ENCODE results near the gene CTDSPL.
"Not testable (repeated sequence)": the region's sequence is repeated elsewhere in the genome, so short reads cannot be mapped to it uniquely, and the experiment has no call there.

Gene CTDSPL

GRCh38 chr3:37967260-37967881 lies 105.7 kb downstream of the CTDSPL start:
- peak; percentile 77 for DNase-seq (ENCODE audit: low read depth, low spot score)

- no peak for DNase-seq (ENCODE audit: low read depth, low spot score)
Measured at GRCh38 chr3:37968199-37968598, 106.5 kb downstream of the CTDSPL start.

GRCh38 chr3:37968813-37969595 lies 107.3 kb downstream of the CTDSPL start:
- DNase-seq (ENCODE audit: low read depth, low spot score): no peak

GRCh38 chr3:37969596-37970100 lies 108.0 kb downstream of the CTDSPL start:
- no peak for DNase-seq (ENCODE audit: low read depth, low spot score)

GRCh38 chr3:37970802-37971201 lies 109.1 kb downstream of the CTDSPL start:
- no peak for DNase-seq (ENCODE audit: low read depth, low spot score)

GRCh38 chr3:37971467-37971866 lies 109.8 kb downstream of the CTDSPL start:
- DNase-seq (ENCODE audit: low read depth, low spot score): no peak

- not testable (repeated sequence) for DNase-seq (ENCODE audit: low read depth, low spot score)
Measured at GRCh38 chr3:37972056-37972455, 110.4 kb downstream of the CTDSPL start.

GRCh38 chr3:37973246-37974054 lies 111.8 kb downstream of the CTDSPL start:
- DNase-seq (ENCODE audit: low read depth, low spot score): no peak

DNA sequence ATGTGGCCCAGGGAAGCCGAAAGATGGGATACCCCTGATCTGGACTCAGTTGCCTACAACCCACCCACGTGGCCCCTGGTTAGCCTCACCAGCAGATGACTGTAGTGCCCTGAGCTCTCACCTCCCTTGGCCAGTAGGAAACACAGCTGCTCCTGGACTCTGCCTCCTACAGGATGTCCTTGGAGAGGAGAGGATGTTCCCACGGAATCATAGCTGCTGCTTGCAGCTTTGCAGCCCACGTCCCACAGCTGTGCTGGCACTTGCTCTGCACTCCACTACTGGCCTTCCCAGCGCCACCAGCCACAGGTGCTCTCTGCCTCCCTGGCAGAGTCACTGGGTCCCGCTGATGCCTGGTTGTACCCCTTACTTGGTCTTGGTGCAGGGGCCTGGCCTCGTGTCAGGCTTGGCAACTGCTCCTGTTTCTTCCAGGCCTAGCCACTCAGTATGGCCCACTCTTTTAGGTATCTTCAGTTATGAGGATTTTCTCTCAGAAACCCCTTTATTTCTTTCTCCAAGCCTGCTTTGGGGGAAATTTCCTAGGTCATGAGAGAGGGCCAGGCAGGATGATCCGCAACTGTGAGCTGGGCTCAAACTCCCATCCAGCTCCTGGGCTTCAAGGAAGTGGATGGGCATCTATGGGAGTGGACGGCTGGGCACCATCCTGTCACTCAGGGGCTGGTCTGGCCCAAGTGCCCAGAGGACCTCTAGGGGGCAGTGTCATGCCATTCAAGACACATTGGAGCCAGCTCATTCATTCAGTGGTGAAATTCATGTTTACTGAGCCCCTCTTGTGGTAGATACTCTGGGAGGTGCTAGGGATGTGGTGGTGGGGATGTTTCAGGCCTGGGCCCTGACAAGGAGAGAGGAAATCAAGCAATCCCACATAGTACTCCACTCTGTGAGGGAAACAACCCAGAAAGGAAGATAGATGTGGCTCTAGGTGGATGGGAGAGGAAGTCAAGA lies 112.7 kb downstream of the CTDSPL start:
- peak; percentile 72 for DNase-seq (ENCODE audit: low read depth, low spot score)

GRCh38 chr3:37979541-37980461 lies 118.1 kb downstream of the CTDSPL start:
- no peak for DNase-seq (ENCODE audit: low read depth, low spot score)

- DNase-seq (ENCODE audit: low read depth, low spot score): no peak
Measured at GRCh38 chr3:37980462-37981347, 119.0 kb downstream of the CTDSPL start.

GRCh38 chr3:37981348-37981664 lies 119.6 kb downstream of the CTDSPL start:
- DNase-seq (ENCODE audit: low read depth, low spot score): no peak

- DNase-seq (ENCODE audit: low read depth, low spot score): peak; percentile 60
Measured at GRCh38 chr3:37982331-37982730, 120.7 kb downstream of the CTDSPL start.

- no peak for DNase-seq (ENCODE audit: low read depth, low spot score)
Measured at GRCh38 chr3:37984051-37984450, 122.4 kb downstream of the CTDSPL start.

GRCh38 chr3:37984596-37984995 lies 122.9 kb downstream of the CTDSPL start:
- no peak for DNase-seq (ENCODE audit: low read depth, low spot score)

DNA sequence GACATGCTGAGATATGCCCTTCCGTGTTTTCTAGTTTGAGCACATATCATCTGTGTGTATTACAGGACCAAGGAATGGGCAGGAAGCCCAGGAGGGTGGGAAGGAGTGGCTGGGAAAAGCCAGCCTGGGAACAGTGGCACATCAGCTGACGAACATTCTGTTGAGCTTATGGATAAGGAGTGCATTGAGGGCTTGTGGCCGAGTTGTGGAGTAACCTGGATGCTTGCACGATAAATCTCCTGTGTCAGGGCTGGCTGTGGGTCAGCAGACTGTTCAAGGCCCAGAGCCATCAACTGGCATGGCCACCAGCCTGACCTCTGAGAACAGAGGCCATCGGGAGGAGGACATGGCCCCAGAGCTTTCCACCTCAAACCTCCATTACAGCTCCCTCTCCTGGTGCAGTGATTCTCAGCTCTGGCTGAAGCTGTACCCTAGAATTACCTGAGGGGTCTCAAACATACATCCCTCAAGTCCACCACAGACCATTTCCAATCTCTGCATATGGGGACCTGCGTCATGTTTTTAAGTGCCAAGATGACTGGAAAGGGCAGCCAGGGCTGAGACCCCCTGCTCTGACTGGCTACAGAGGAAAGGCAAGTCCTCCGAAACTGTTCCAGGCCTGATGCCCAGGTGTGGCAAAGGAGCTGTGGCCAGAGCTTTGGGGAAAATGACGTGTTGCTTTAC lies 124.1 kb downstream of the CTDSPL start:
- DNase-seq (ENCODE audit: low read depth, low spot score): no peak

GRCh38 chr3:37986479-37987314 lies 125.0 kb downstream of the CTDSPL start:
- no peak for DNase-seq (ENCODE audit: low read depth, low spot score)

DNA sequence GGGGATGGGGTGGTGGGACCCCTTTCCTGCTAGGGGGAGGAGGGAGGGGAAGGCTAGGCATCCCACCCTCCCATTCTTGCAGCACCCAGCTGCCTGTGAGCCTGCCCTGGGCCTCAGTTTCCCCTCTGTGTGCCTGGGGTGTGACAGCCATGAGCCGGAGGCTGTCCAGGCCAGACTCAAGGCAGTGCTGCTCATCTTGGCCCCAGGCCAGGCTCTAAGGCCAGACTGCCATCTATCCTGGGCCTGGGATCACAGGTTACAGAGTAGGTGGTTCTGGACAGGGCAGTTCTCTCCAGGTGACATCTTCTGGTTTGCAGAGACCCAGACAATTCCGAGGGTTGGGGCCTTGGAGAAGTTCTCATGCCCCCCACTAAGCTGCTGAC lies 125.6 kb downstream of the CTDSPL start:
- DNase-seq (ENCODE audit: low read depth, low spot score): no peak

Data from astrocyte of the hippocampus (primary cell).